Esophagus muscularis mucosa (tissue), 4 donors: Measurements from ENCODE around the gene TRABD2B. TPM values are rescaled to one million over a fixed set of nuclear protein-coding genes. Genes with fewer than 3 reads are reported as not detected.

Experiments used
- DNase-seq: peaks from one replicate; pipeline ENCODE4 v3.0.0-alpha.2; 2017; ENCODE audit errors: extremely low spot score
- H3K27ac ChIP-seq, 4 donors: fragments of 200-600 bp; sonication (generic); replicated peaks in 1 of 4; 1 replicate in 3 of 4; 2 replicates in 1 of 4; pipeline ENCODE4 v1.5.1; 2016 to 2019; ENCODE audit warnings: mild to moderate bottlenecking in 1 of 4
- H3K27me3 ChIP-seq, 4 donors: fragments of 200-600 bp; sonication (generic); one replicate each; pipeline versions ENCODE4 v1.5.1 to v1.6.0; 2016 to 2019
- H3K36me3 ChIP-seq, 4 donors: fragments of 200-600 bp; sonication (generic); one replicate each; pipeline ENCODE4 v1.5.1; 2016 to 2019
- H3K4me1 ChIP-seq, 4 donors: fragments of 200-600 bp; sonication (generic); one replicate each; pipeline ENCODE4 v1.5.1; 2016 to 2019
- H3K4me3 ChIP-seq, 4 donors: fragments of 200-600 bp; sonication (generic); 1 replicate in 2 of 4; 2 replicates in 2 of 4; pipeline ENCODE4 v1.5.1; 2016 to 2019; ENCODE audit warnings: mild to moderate bottlenecking in 4 of 4, moderate library complexity in 1 of 4
- H3K9me3 ChIP-seq, 4 donors: fragments of 200-600 bp; sonication (generic); 1 replicate in 3 of 4; 2 replicates in 1 of 4; pipeline ENCODE4 v1.5.1; 2016 to 2019
- CTCF ChIP-seq, 3 experiments: fragments of 200-600 bp in 2 of 3; fragments of 450-650 bp in 1 of 3; sonication (generic) in 2 of 3; IDR thresholded peaks; one replicate each; pipeline ENCODE4 v1.5.1; 2017 to 2019; ENCODE audit warnings: antibody characterized with exemption in 3 of 3, mild to moderate bottlenecking in 2 of 3, moderate library complexity in 1 of 3
- EP300 ChIP-seq: sonication (generic); formaldehyde crosslinking; IDR thresholded peaks from one replicate; pipeline ENCODE4 v1.6.1; 2017; ENCODE audit warnings: antibody characterized with exemption
- POLR2A ChIP-seq: fragments of 450-650 bp; IDR thresholded peaks from one replicate; pipeline ENCODE4 v1.6.1; 2017; ENCODE audit warnings: antibody characterized with exemption, moderate library complexity, mild to moderate bottlenecking, low read depth
- POLR2AphosphoS5 ChIP-seq, 2 donors: sonication (generic); formaldehyde crosslinking; IDR thresholded peaks; one replicate each; pipeline ENCODE4 v1.6.1; 2017; ENCODE audit warnings: antibody characterized with exemption in 2 of 2
- WGBS: methylation state at CpG from one replicate; pipeline ENCODE4 v1.1.5; 2018; 5-methylcytosine and 5-hydroxymethylcytosine counted together
- intact Hi-C: fragments of 100-400 bp; cut with DNase I; formaldehyde crosslinking; loops from one replicate; pipeline ENCODE4 v1.15.1; 2023
- total RNA-seq, 4 donors: library from RNA; depleted of rRNA; stranded (reverse); fragments of >200 nt; gene quantifications; one replicate each; pipeline versions ENCODE4 v1.1.0 to v1.2.1, GENCODE V29; 2016

The TRABD2B gene
- total RNA-seq, 4 donors from 2014 or later: 4.0 to 7.6 (median 4.1) TPM

GRCh38 chr1:47935163-47935562 lies 62.0 kb downstream of the TRABD2B start:
- no peaks in the 10 kb centered on the region for H3K9me3 ChIP-seq
- peaks cover 15 to 46% (median 41%) of the 10 kb centered on the region in 4 donors for H3K4me1 ChIP-seq
- peak overlapping the region; percentile 30 to 71 (median 62) for H3K27ac ChIP-seq
- no peaks in the 10 kb centered on the region for H3K36me3 ChIP-seq
- TF ChIP-seq EP300: no peak
- TF ChIP-seq CTCF (IDR thresholded peaks at IDR 0.05): no peak
- no peak for TF ChIP-seq POLR2A
- peak; percentile 16 to 58 for TF ChIP-seq POLR2AphosphoS5 (IDR thresholded peaks at IDR 0.05)
- DNase-seq: no peak
- H3K27me3 ChIP-seq: no peaks in the 10 kb centered on the region
- intact Hi-C loops: no loop called here
- WGBS: 56% methylated on average over 4 of the region's 4 CpGs
- H3K4me3 ChIP-seq: no peak overlapping the region

- Histone ChIP-seq H3K27ac (peak overlapping the region; percentile 47 to 71 (median 62)), H3K4me3 (no peak overlapping the region), H3K36me3 (no peaks in the 10 kb centered on the region), H3K27me3 (no peaks in the 10 kb centered on the region), H3K9me3 (no peaks in the 10 kb centered on the region), H3K4me1 (peaks cover 16 to 46% (median 35%) of the 10 kb centered on the region in 4 donors)
- 51% methylated on average over 5 of the region's 9 CpGs for WGBS
- peak; percentile 96 for DNase-seq
- intact Hi-C loops: no loop called here
- TF ChIP-seq CTCF (IDR thresholded peaks at IDR 0.05) (no peak), POLR2AphosphoS5 (IDR thresholded peaks at IDR 0.05) (peak; percentile 33 to 54), EP300 (no peak), POLR2A (no peak)
Observed at GRCh38 chr1:47934243-47934805, 62.9 kb downstream of the TRABD2B start.

- WGBS: 97% methylated on average over 6 of the region's 6 CpGs
- no peak for TF ChIP-seq EP300
- no peak for TF ChIP-seq CTCF (IDR thresholded peaks at IDR 0.05)
- no peak for TF ChIP-seq POLR2A
- TF ChIP-seq POLR2AphosphoS5 (IDR thresholded peaks at IDR 0.05): no peak
- no peaks in the 10 kb centered on the region for H3K27me3 ChIP-seq
- no peak overlapping the region for H3K27ac ChIP-seq
- no peak overlapping the region for H3K4me3 ChIP-seq
- DNase-seq: no peak
- H3K9me3 ChIP-seq: no peaks in the 10 kb centered on the region
- no peaks in the 10 kb centered on the region for H3K36me3 ChIP-seq
- H3K4me1 ChIP-seq: peaks cover 16 to 30% (median 22%) of the 10 kb centered on the region in 4 donors
- intact Hi-C loops: no loop called here
Observed at GRCh38 chr1:47932743-47933142, 64.4 kb downstream of the TRABD2B start.

DNA sequence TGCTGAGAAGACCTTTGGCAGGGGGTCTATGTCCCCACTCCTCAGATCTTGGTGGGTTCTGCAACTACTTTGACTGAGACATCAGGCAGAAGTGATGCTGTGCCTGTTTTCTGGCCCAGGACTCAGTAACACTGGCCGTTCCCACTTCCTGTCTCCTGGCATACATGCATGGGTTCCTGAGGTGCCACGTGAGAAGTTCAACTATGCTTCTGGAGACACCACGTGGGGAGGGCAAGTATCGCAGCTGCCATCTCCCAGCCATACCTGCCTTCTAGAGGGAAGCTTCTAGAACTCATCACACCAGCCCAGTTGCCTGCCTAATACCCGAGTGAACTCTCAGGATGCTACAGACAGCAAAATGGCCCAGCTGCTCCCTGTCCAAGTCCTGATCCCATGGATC lies 65.8 kb downstream of the TRABD2B start:
- intact Hi-C loops: no loop called here

More for the DNA sequence above, 65.8 kb downstream of the TRABD2B start:
- 85% methylated on average over 5 of the region's 5 CpGs for WGBS
- TF ChIP-seq POLR2AphosphoS5 (IDR thresholded peaks at IDR 0.05) (no peak), EP300 (no peak), CTCF (IDR thresholded peaks at IDR 0.05) (no peak), POLR2A (no peak)
- no peak overlapping the region for H3K4me3 ChIP-seq
- H3K36me3 ChIP-seq: no peaks in the 10 kb centered on the region
- H3K9me3 ChIP-seq: no peaks in the 10 kb centered on the region
- H3K27ac ChIP-seq: no peak overlapping the region
- DNase-seq: no peak
- H3K27me3 ChIP-seq: no peaks in the 10 kb centered on the region
- H3K4me1 ChIP-seq: peaks cover 16 to 33% (median 24%) of the 10 kb centered on the region in 4 donors
